ENCODE results near the gene RNF182. TPM values are rescaled to one million over a fixed set of nuclear protein-coding genes. Genes with fewer than 3 reads are reported as not detected.

Gene RNF182
- total RNA-seq, 4 donors from 2014 or later = 1.3 to 4.5 (median 3.0) TPM

DNA sequence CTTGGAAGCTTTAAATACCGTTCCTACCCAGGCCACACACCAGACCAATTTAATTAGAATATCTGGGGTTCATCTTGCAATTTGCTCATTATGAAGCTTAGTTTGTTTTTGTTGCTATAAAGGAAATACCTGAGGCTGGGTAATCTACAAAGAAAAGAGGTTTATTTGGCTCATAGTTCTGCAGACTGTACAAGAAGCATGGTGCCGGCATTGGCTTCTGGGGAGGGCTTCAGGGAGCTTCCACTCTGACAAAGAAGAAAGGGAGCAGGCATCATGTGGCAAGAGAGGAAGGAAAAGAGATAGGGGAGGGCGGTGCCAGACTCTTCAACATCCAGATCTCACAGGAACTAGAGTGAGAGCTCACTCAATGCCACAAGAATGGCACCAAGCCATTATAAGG is 73.6 kb downstream of the RNF182 start:
- no peak overlapping the region for H3K27ac ChIP-seq
- WGBS, 2 donors = 82 to 85% methylated on average over 3 of the region's 3 CpGs
- DNase-seq = no peak
- H3K27me3 ChIP-seq = no peaks in the 10 kb centered on the region
- TF ChIP-seq, protein P1, sequence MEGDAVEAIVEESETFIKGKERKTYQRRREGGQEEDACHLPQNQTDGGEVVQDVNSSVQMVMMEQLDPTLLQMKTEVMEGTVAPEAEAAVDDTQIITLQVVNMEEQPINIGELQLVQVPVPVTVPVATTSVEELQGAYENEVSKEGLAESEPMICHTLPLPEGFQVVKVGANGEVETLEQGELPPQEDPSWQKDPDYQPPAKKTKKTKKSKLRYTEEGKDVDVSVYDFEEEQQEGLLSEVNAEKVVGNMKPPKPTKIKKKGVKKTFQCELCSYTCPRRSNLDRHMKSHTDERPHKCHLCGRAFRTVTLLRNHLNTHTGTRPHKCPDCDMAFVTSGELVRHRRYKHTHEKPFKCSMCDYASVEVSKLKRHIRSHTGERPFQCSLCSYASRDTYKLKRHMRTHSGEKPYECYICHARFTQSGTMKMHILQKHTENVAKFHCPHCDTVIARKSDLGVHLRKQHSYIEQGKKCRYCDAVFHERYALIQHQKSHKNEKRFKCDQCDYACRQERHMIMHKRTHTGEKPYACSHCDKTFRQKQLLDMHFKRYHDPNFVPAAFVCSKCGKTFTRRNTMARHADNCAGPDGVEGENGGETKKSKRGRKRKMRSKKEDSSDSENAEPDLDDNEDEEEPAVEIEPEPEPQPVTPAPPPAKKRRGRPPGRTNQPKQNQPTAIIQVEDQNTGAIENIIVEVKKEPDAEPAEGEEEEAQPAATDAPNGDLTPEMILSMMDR (IDR thresholded peaks at IDR 0.05) = no peak
- no peak for TF ChIP-seq POLR2A (IDR thresholded peaks at IDR 0.05)
- intact Hi-C loops (cut with DNase I) = no loop called here
- no peak overlapping the region for H3K4me3 ChIP-seq (replicated peaks in 1 of 3)
- no peaks in the 10 kb centered on the region for H3K36me3 ChIP-seq
- H3K9me3 ChIP-seq = no peaks in the 10 kb centered on the region
- no peaks in the 10 kb centered on the region for H3K4me1 ChIP-seq

DNA sequence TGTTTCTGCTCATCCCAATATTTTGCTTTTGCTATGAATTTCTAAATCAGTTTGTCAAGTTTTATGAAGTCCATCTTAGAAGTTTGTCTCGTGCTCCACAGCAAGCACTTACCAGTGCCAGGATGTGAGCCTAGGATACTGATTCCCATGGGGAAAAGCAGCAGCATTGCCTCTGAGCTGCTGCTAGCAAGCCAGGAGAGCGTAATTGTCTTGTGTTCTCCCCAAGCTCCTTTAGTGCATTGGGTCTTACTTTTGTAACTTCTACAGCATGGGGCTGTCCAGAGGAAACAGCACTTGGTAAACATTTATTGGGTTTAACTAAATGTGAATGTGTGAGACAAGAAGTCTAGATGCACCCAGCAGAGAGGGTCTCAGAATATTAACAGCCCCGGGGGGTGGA is 76.1 kb downstream of the RNF182 start:
- TF ChIP-seq POLR2A (IDR thresholded peaks at IDR 0.05) = no peak
- TF ChIP-seq, protein P1 (IDR thresholded peaks at IDR 0.05) = no peak
- intact Hi-C loops (cut with DNase I) = no loop called here
- 72 to 87% methylated on average over 3 of the region's 3 CpGs for WGBS, 2 donors

DNA sequence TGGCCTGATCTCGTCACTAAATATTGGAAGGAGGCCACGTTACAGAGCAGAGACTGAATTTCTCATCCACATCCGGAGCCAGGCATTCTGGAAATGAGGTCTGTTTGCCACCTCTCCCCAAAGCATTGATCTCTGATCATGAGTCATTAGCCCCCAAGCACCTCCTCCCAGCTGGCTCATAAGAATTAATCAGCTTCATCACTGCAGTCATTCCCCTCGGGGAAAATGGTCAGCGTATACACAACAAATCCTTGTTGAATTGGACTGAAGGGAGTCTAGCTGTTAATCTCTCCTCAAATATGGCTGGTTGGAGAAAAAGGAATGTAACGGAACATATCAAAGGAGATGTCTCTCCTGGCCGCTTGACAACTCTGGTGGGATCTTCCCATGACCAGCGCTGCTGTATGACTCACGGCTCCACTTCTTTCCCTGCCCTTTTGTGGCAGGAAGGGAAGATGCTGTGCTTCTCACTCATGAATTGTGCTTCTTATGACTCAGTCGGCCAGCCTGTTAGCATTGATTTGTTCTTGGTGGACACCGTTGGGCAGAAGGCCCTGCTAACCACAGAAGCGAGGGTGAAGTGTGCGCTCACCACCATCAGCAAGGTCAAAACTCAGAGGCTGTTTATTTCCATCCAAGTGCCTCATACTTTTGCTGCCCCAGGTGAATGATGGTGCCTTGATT is 76.7 kb downstream of the RNF182 start:
- no peak overlapping the region for H3K4me3 ChIP-seq (replicated peaks in 1 of 3)
- no peak for TF ChIP-seq POLR2A (IDR thresholded peaks at IDR 0.05)
- TF ChIP-seq, protein P1 (IDR thresholded peaks at IDR 0.05) = no peak
- WGBS, 2 donors = 74 to 76% methylated on average over 13 of the region's 13 CpGs
- no peak overlapping the region for H3K27ac ChIP-seq
- intact Hi-C loops (cut with DNase I) = no loop called here
- H3K4me1 ChIP-seq = no peaks in the 10 kb centered on the region
- H3K27me3 ChIP-seq = no peaks in the 10 kb centered on the region
- DNase-seq = no peak
- no peaks in the 10 kb centered on the region for H3K36me3 ChIP-seq
- no peaks in the 10 kb centered on the region for H3K9me3 ChIP-seq

More for the DNA sequence above, 76.1 kb downstream of the RNF182 start:
- no peaks in the 10 kb centered on the region for H3K36me3 ChIP-seq
- no peak for DNase-seq
- H3K9me3 ChIP-seq = no peaks in the 10 kb centered on the region
- no peaks in the 10 kb centered on the region for H3K27me3 ChIP-seq
- H3K4me1 ChIP-seq = no peaks in the 10 kb centered on the region
- no peak overlapping the region for H3K4me3 ChIP-seq (replicated peaks in 1 of 3)
- no peak overlapping the region for H3K27ac ChIP-seq

DNA sequence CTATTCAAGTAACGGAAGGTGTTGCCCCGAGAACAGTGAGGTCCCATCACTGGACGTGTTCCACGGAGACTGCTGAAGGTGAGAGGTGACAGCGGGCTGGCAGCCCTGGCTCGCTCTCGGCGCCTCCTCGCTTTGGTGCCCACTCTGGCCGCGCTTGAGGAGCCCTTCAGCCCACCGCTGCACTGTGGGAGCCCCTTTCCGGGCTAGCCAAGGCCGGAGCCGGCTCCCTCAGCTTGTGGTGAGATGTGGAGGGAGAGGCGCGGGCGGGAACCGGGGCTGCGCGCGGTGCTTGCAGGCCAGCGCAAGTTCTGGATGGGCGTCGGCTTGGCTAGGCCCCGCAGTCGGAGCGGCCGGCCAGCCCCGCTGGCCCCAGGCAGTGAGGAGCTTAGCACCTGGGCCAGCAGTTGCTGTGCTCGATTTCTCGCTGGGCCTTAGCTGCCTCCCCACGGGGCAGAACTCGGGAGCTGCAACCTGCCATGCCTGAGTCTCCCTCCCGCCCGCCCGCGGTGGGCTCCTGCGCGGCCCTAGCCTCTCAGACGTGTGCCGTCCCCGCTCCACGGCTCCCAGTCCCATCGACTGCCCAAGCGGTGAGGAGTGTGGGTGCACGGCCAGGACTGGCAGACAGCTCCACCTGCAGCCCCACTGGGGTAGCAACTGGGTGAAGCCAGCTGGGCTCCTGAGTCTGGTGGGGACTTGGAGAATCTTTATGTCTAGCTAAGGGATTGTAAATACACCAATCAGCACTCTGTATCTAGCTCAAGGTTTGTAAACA is 77.6 kb downstream of the RNF182 start:
- no peaks in the 10 kb centered on the region for H3K9me3 ChIP-seq
- no peaks in the 10 kb centered on the region for H3K27me3 ChIP-seq
- DNase-seq = no peak
- intact Hi-C loops (cut with DNase I) = no loop called here
- H3K4me3 ChIP-seq (replicated peaks in 1 of 3) = no peak overlapping the region
- H3K27ac ChIP-seq = no peak overlapping the region
- no peaks in the 10 kb centered on the region for H3K36me3 ChIP-seq
- TF ChIP-seq, protein P1 (IDR thresholded peaks at IDR 0.05) = no peak
- no peak for TF ChIP-seq POLR2A (IDR thresholded peaks at IDR 0.05)
- no peaks in the 10 kb centered on the region for H3K4me1 ChIP-seq
- WGBS, 2 donors = 95 to 98% methylated on average over 12 to 28 of the region's 47 CpGs

DNA sequence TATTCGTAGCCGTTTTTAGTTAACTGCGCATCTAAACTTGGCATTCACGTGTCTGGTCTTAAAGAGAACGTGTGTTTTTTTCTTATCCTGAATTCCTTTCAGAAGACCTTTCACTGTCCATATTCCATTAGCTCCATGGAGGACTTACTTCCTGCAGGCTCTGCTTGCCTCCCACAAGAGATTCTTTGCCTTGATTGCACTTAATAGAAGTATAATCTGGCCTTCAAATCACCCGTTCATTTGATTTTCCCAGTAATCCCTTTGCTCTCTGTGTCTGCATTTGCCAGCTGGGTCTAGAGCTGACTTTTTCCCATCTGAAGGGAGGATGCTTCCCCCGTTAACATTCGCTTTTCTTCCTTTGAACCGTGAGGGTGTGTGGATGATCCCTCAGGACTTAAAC is 79.5 kb downstream of the RNF182 start:
- H3K4me3 ChIP-seq (replicated peaks in 1 of 3) = no peak overlapping the region
- no peak overlapping the region for H3K27ac ChIP-seq
- H3K27me3 ChIP-seq = no peaks in the 10 kb centered on the region
- intact Hi-C loops (cut with DNase I) = no loop called here
- TF ChIP-seq POLR2A (IDR thresholded peaks at IDR 0.05) = no peak
- TF ChIP-seq, protein P1 (IDR thresholded peaks at IDR 0.05) = no peak
- DNase-seq = no peak
- H3K9me3 ChIP-seq = no peaks in the 10 kb centered on the region
- H3K4me1 ChIP-seq = no peaks in the 10 kb centered on the region
- 85 to 87% methylated on average over 9 of the region's 9 CpGs for WGBS, 2 donors
- no peaks in the 10 kb centered on the region for H3K36me3 ChIP-seq

All from thyroid gland (tissue), 4 donors.